ENCODE results near the gene MAN1A1. TPM values are rescaled to one million over a fixed set of nuclear protein-coding genes. Genes with fewer than 3 reads are reported as not detected.

The MAN1A1 gene
- total RNA-seq, 2 donors from 2014 or later = 41.7 to 43.7 TPM

DNA sequence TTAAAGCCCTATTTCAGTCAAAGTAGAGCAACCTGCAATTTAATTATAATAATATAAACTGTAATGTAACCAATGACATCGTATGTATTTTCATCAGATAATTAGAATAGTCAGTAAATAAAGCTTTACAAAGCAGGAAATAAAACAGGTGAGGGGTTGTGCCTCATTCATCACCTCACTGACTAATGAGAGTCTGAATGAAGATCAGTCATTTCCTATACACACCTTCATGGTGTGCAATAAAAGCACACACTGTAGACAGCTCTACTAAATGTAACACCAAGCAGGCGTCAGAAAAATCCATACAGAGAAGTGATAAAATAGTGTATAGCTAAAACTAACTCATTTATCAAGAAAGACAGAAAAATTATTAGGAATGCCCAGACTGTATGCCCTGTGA is 105.9 kb downstream of the MAN1A1 start:
- peaks cover 19% of the 10 kb centered on the region for H3K36me3 Mint-ChIP-seq (ENCODE audit: low read depth)
- H3K27ac Mint-ChIP-seq = no peak overlapping the region

DNA sequence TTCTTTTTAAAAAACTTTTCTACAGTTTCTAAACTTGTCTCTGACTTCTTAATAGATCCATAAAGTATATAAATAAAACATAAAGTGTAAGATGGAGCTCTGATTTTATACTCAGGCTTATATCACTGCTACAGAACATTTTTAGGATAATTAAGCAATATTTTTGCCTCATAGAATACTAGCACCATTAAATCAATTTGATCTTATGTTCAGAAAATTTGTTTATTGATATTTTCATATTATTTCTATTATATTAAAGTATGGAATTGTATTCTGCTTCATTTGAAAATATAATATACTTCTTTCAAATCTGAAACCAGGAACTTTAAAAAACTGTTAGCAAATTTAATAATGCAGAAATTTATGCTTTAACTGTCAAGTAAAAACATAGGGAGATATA is 106.5 kb downstream of the MAN1A1 start:
- no peaks in the 10 kb centered on the region for H3K9me3 Mint-ChIP-seq
- H3K4me1 Mint-ChIP-seq = peaks cover 11% of the 10 kb centered on the region
- H3K4me1 ChIP-seq (ENCODE audit: control insufficient read depth, insufficient read depth, low read length) = peaks cover 3% of the 10 kb centered on the region
- DNase-seq = no peak
- no peak overlapping the region for H3K4me3 Mint-ChIP-seq
- no peaks in the 10 kb centered on the region for H3K27me3 Mint-ChIP-seq (ENCODE audit: insufficient read depth)
- TF ChIP-seq, protein P1, sequence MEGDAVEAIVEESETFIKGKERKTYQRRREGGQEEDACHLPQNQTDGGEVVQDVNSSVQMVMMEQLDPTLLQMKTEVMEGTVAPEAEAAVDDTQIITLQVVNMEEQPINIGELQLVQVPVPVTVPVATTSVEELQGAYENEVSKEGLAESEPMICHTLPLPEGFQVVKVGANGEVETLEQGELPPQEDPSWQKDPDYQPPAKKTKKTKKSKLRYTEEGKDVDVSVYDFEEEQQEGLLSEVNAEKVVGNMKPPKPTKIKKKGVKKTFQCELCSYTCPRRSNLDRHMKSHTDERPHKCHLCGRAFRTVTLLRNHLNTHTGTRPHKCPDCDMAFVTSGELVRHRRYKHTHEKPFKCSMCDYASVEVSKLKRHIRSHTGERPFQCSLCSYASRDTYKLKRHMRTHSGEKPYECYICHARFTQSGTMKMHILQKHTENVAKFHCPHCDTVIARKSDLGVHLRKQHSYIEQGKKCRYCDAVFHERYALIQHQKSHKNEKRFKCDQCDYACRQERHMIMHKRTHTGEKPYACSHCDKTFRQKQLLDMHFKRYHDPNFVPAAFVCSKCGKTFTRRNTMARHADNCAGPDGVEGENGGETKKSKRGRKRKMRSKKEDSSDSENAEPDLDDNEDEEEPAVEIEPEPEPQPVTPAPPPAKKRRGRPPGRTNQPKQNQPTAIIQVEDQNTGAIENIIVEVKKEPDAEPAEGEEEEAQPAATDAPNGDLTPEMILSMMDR (conservative IDR thresholded peaks at IDR 0.05) = no peak
- no peak overlapping the region for H3K4me3 ChIP-seq (ENCODE audit: low read length)
- peaks cover 23% of the 10 kb centered on the region for H3K36me3 Mint-ChIP-seq (ENCODE audit: low read depth)
- peaks cover 41% of the 10 kb centered on the region for H3K36me3 ChIP-seq (ENCODE audit: control insufficient read depth, insufficient read depth, low read length)
- H3K27me3 ChIP-seq (ENCODE audit: control insufficient read depth, insufficient read depth, low read length, poor library complexity, severe bottlenecking) = no peaks in the 10 kb centered on the region
- H3K27ac ChIP-seq (ENCODE audit: low read depth, low read length) = no peak overlapping the region
- no peak overlapping the region for H3K27ac Mint-ChIP-seq
- no peak overlapping the region for H3K9ac ChIP-seq (ENCODE audit: extremely low read depth, low read length, poor library complexity, severe bottlenecking)
- no peaks in the 10 kb centered on the region for H3K9me3 ChIP-seq (ENCODE audit: control insufficient read depth, low read length)

More for the DNA sequence above, 105.9 kb downstream of the MAN1A1 start:
- no CpG with 5 or more reads among the region's 2 CpGs for WGBS, 2 experiments (ENCODE audit: insufficient coverage in 1 of 2, insufficient read length in 1 of 2)
- TF ChIP-seq, protein P1 (conservative IDR thresholded peaks at IDR 0.05) = no peak
- Mint-ChIP-seq H3K27me3 (ENCODE audit: insufficient read depth) (no peaks in the 10 kb centered on the region), H3K9me3 (no peaks in the 10 kb centered on the region), H3K4me3 (no peak overlapping the region), H3K4me1 (peaks cover 11% of the 10 kb centered on the region)
- peaks cover 38% of the 10 kb centered on the region for H3K36me3 ChIP-seq (ENCODE audit: control insufficient read depth, insufficient read depth, low read length)
- peaks cover 3% of the 10 kb centered on the region for H3K4me1 ChIP-seq (ENCODE audit: control insufficient read depth, insufficient read depth, low read length)
- H3K4me3 ChIP-seq (ENCODE audit: low read length) = no peak overlapping the region
- H3K27ac ChIP-seq (ENCODE audit: low read depth, low read length) = no peak overlapping the region
- DNase-seq = no peak
- H3K9me3 ChIP-seq (ENCODE audit: control insufficient read depth, low read length) = no peaks in the 10 kb centered on the region
- no peaks in the 10 kb centered on the region for H3K27me3 ChIP-seq (ENCODE audit: control insufficient read depth, insufficient read depth, low read length, poor library complexity, severe bottlenecking)
- no peak overlapping the region for H3K9ac ChIP-seq (ENCODE audit: extremely low read depth, low read length, poor library complexity, severe bottlenecking)

DNA sequence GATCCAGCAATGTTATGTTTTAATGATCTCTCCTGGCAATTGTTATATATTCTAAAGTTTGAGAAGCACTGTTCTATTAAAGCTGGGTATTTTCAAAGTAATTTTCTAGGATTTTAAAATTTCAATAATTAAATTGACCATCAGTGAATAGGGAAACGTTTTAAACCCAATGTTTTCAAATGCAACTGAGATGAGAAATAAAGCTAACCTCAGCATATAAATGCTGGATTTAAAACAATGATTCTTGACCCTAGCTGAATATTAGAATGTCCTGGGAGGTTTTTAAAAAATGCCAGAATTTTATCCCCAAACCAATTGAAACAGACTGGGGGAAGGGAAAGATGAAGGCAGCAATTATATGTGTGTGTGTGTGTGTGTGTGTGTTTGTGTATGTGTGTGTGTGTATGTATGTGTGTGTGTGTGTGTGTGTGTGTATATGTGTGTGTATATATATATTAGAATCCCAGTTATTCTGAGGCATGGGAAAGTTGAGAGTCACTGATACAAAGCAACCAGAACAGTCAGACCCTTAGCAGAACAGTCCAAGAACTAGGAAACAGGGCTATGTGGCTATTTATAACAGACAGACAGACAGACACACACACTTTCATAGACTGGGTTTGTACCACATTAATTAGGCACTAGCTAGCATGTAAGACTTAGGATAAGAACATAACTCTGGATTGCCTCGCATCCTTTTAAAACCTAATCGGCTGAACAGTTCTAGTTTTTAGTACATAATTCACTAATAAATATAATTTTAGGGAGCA is 107.8 kb downstream of the MAN1A1 start:
- Mint-ChIP-seq H3K36me3 (ENCODE audit: low read depth) (peaks cover 23% of the 10 kb centered on the region), H3K9me3 (no peaks in the 10 kb centered on the region), H3K27ac (peak overlapping the region; percentile 81), H3K4me1 (peaks cover 11% of the 10 kb centered on the region), H3K4me3 (no peak overlapping the region), H3K27me3 (ENCODE audit: insufficient read depth) (no peaks in the 10 kb centered on the region)
- Histone ChIP-seq H3K36me3 (ENCODE audit: control insufficient read depth, insufficient read depth, low read length) (peaks cover 40% of the 10 kb centered on the region), H3K27ac (ENCODE audit: low read depth, low read length) (no peak overlapping the region), H3K9ac (ENCODE audit: extremely low read depth, low read length, poor library complexity, severe bottlenecking) (no peak overlapping the region), H3K9me3 (ENCODE audit: control insufficient read depth, low read length) (peaks cover 8% of the 10 kb centered on the region), H3K4me3 (ENCODE audit: low read length) (no peak overlapping the region), H3K4me1 (ENCODE audit: control insufficient read depth, insufficient read depth, low read length) (peaks cover 3% of the 10 kb centered on the region), H3K27me3 (ENCODE audit: control insufficient read depth, insufficient read depth, low read length, poor library complexity, severe bottlenecking) (no peaks in the 10 kb centered on the region)
- no peak for DNase-seq
- 96% methylated on average over 2 of the region's 3 CpGs; no CpG with 5 or more reads in 1 of the 2 experiments for WGBS, 2 experiments (ENCODE audit: insufficient coverage in 1 of 2, insufficient read length in 1 of 2)
- TF ChIP-seq, protein P1 (conservative IDR thresholded peaks at IDR 0.05) = no peak
